Activated CD4-positive, alpha-beta T cell treated with anti-CD3 and anti-CD28 coated beads for 24 hours (primary cell): Measurements from ENCODE around the gene KIAA0753.

Source experiments
- DNase-seq, 2 donors: peaks; one replicate each; pipeline ENCODE4 v3.0.0-alpha.2; 2020; ENCODE audit warnings: low read depth in 2 of 2

The KIAA0753 gene

GRCh38 chr17:6570731-6571451, 69.6 kb downstream of the KIAA0753 start:
- no peak for DNase-seq

GRCh38 chr17:6569370-6570285, 70.9 kb downstream of the KIAA0753 start:
- DNase-seq: no peak

- no peak for DNase-seq
These were observed 72.2 kb downstream of the KIAA0753 start for GRCh38 chr17:6568184-6568758.

- no peak for DNase-seq
These were observed 72.9 kb downstream of the KIAA0753 start for GRCh38 chr17:6567528-6568183.

- DNase-seq: no peak
These were observed 79.1 kb downstream of the KIAA0753 start for GRCh38 chr17:6561446-6561845.

GRCh38 chr17:6560496-6560895, 80.0 kb downstream of the KIAA0753 start:
- no peak for DNase-seq

GRCh38 chr17:6559753-6560215, 80.7 kb downstream of the KIAA0753 start:
- DNase-seq: no peak

GRCh38 chr17:6558932-6559752, 81.4 kb downstream of the KIAA0753 start:
- no peak for DNase-seq

- no peak for DNase-seq
These were observed 82.2 kb downstream of the KIAA0753 start for GRCh38 chr17:6558276-6558675.

GRCh38 chr17:6557040-6557438, 83.5 kb downstream of the KIAA0753 start:
- DNase-seq: no peak

GRCh38 chr17:6556121-6557039, 84.1 kb downstream of the KIAA0753 start, which contains the start of gene PITPNM3:
TSS of gene PITPNM3 (minus strand) at chr17:6556555. CDS start at chr17:6556406, 149 bp downstream.
- no peak for DNase-seq

- DNase-seq: no peak
These were observed 85.0 kb downstream of the KIAA0753 start for GRCh38 chr17:6555331-6556120.

GRCh38 chr17:6554871-6555330, 85.6 kb downstream of the KIAA0753 start:
- no peak for DNase-seq

- DNase-seq: no peak
These were observed 86.2 kb downstream of the KIAA0753 start for GRCh38 chr17:6554342-6554741.

- no peak for DNase-seq
These were observed 88.5 kb downstream of the KIAA0753 start for GRCh38 chr17:6551869-6552531.

- no peak for DNase-seq
These were observed 89.2 kb downstream of the KIAA0753 start for GRCh38 chr17:6551356-6551755.

- DNase-seq: no peak
These were observed 91.0 kb downstream of the KIAA0753 start for GRCh38 chr17:6549384-6550036.
